ENCODE data around the gene KCTD21. TPM values are rescaled to one million over a fixed set of nuclear protein-coding genes. Genes with fewer than 3 reads are reported as not detected.

The KCTD21 gene
- total and polyA plus RNA-seq, 10 of the 15 experiments (the other 5 are each of a cell fraction or from before 2014, with no cell fraction given) = 0.63 to 5.4 (median 3.6) TPM

- H3K4me3 ChIP-seq = peak overlapping the region; percentile 88
- BruUV-seq (replicated peaks) = TSS peak; percentile 76
- peak overlapping the region; percentile 92 for H2AFZ ChIP-seq (ENCODE audit: control insufficient read depth, low read depth, low read length)
- intact Hi-C loops (cut with micrococcal nuclease; ENCODE audit: unreplicated experiment) (loop anchor here (1.0 to 5.0 kb wide), 4 partner anchors 49 to 423 kb away; partner anchors contain the start of genes KCTD21, NDUFC2 and USP35), in situ Hi-C loops (cut with MboI) (no loop called here)
- H3K27ac ChIP-seq (ENCODE audit: control insufficient read depth, insufficient read depth) = peak overlapping the region; percentile 82
- WGBS (ENCODE audit: insufficient coverage, insufficient replicate concordance, low lambda C conversion rate, missing lambda C conversion rate) = 7% methylated on average over 12 of the region's 12 CpGs
- H4K20me1 ChIP-seq (ENCODE audit: control insufficient read depth, insufficient read depth) = no peaks in the 10 kb centered on the region
- DNase-seq (ENCODE audit: low read depth, low spot score) (peak; percentile 21), FAIRE-seq (peak; percentile 47), ATAC-seq (peak; percentile 68)
- RAD21 ChIA-PET (ENCODE audit: unreplicated experiment) = interaction anchor here (0.9 to 2.1 kb wide), 6 partner anchors 44 to 426 kb away, joined by 4 to 9 read pairs (median 4); partner anchors contain the start of genes INTS4, KCTD21, NDUFC2 and USP35
- peaks cover 31% of the 10 kb centered on the region for H3K79me2 ChIP-seq (ENCODE audit: control insufficient read depth, insufficient read depth, low read length)
- peak overlapping the region; percentile 98 for H3K4me2 ChIP-seq (ENCODE audit: control insufficient read depth, insufficient read depth)
- SMC1A ChIA-PET (ENCODE audit: uncharacterized antibody, unreplicated experiment) = interaction anchor here (0.7 to 3.8 kb wide), 10 partner anchors 8 to 426 kb away, joined by 3 to 21 read pairs (median 4); partner anchors contain the start of genes KCTD21, NDUFC2 and USP35
- H3K9ac ChIP-seq (ENCODE audit: control insufficient read depth, insufficient read depth, low read length) = peak overlapping the region; percentile 91
- CTCF ChIA-PET = interaction anchor here (0.6 to 1.5 kb wide), 7 partner anchors 9 to 553 kb away, joined by 3 to 6 read pairs (median 4); partner anchors contain the start of gene NDUFC2
- 0 out of 2 replicates have a peak, but pooled peaks have one; percentile 46 for TF ChIP-seq TARDBP (IDR thresholded peaks at IDR 0.05; ENCODE audit: borderline replicate concordance)
- 0 out of 2 replicates have a peak, but pooled peaks have one; percentile 65 for TF ChIP-seq CHD1 (IDR thresholded peaks at IDR 0.05; ENCODE audit: low read depth, low read length)
- no peak for TF ChIP-seq SRF (IDR thresholded peaks at IDR 0.05; ENCODE audit: low read depth in 2 of 2, low read length in 2 of 2)
- peak; percentile 0 for TF ChIP-seq MEF2B (IDR thresholded peaks at IDR 0.05; ENCODE audit: partially characterized antibody, poor library complexity, severe bottlenecking)
- 0 out of 2 replicates have a peak, but pooled peaks have one; percentile 43 for TF ChIP-seq KDM1A (IDR thresholded peaks at IDR 0.05; ENCODE audit: borderline replicate concordance)
- 0 out of 4 replicates have a peak, but pooled peaks of 1 of the 2 experiments have one; percentile 6 for TF ChIP-seq IKZF2 (IDR thresholded peaks at IDR 0.05)
- 0 out of 2 replicates have a peak, but pooled peaks have one; percentile 6 for TF ChIP-seq SMAD5 (IDR thresholded peaks at IDR 0.05; ENCODE audit: low read depth)
- TF ChIP-seq SMARCA5 (IDR thresholded peaks at IDR 0.05) = peak; percentile 57; the same call in 1 of the 2 replicates
- TF ChIP-seq CTCF (IDR thresholded peaks at IDR 0.05 in 2 of 3, conservative IDR thresholded peaks at IDR 0.05 in 1 of 3; ENCODE audit: control insufficient read depth in 2 of 3, extremely low read depth in 1 of 3, insufficient read depth in 1 of 3, low read depth in 3 of 3, low read length in 3 of 3) = peak in 1 of 3 experiments; percentile 26; a peak in 1 of 6 replicates
- TF ChIP-seq ZSCAN29 (IDR thresholded peaks at IDR 0.05) = no peak
- peaks cover 11% of the 10 kb centered on the region for H3K4me1 ChIP-seq (ENCODE audit: control insufficient read depth, insufficient read depth, low read length)
- peaks cover 0 to 4% of the 10 kb centered on the region in 2 experiments; a peak in 1 of 4 replicates for H3K36me3 ChIP-seq (ENCODE audit: control insufficient read depth in 2 of 2, insufficient read depth in 2 of 2, low read length in 1 of 2)
- H3K27me3 ChIP-seq (replicated peaks in 1 of 2; ENCODE audit: control insufficient read depth in 2 of 2, insufficient read depth in 2 of 2, low read length in 1 of 2) = no peaks in the 10 kb centered on the region
- POLR2A ChIA-PET = interaction anchor here (0.5 to 2.2 kb wide), 9 partner anchors 9 to 396 kb away, joined by 3 to 8 read pairs (median 6); partner anchors contain the start of genes INTS4, KCTD21, NDUFC2 and USP35
- no peaks in the 10 kb centered on the region; the same call in 2 of the 3 replicates for H3K9me3 ChIP-seq (replicated peaks; ENCODE audit: control insufficient read depth, insufficient read depth, low read length)
Observed at GRCh38 chr11:78138694-78139421, 49.6 kb downstream of the KCTD21 start.

Measured in GM12878 (cell line).